Tongue (tissue), 2 donors: ENCODE measurements around the gene PLD5. TPM values are rescaled to one million over a fixed set of nuclear protein-coding genes. Genes with fewer than 3 reads are reported as not detected.
A peak's percentile ranks its signal among the peaks of the same experiment; 100 is the strongest.

Experiments used
- DNase-seq: peaks from one replicate; pipeline ENCODE4 v3.0.0-alpha.2; 2015
- total RNA-seq: library from RNA; depleted of rRNA; stranded (reverse); fragments of >200 nt; gene quantifications from one replicate; pipeline ENCODE4 v1.2.3, GENCODE V29; 2014

PLD5 gene
- 0.21 TPM for total RNA-seq

GRCh38 chr1:242524571-242525359 is at the start of gene PLD5:
Gene PLD5, minus strand, starts transcription at chr1:242524697.
- peak; percentile 22 for DNase-seq

GRCh38 chr1:242569867-242570266 is 45.4 kb upstream of the PLD5 start:
- no peak for DNase-seq

- no peak for DNase-seq
Observed at GRCh38 chr1:242568666-242569065, 44.2 kb upstream of the PLD5 start.

- DNase-seq = no peak
Observed at GRCh38 chr1:242567596-242567995, 43.1 kb upstream of the PLD5 start.

GRCh38 chr1:242556759-242557158 is 32.3 kb upstream of the PLD5 start:
- no peak for DNase-seq

GRCh38 chr1:242556276-242556675 is 31.8 kb upstream of the PLD5 start:
- no peak for DNase-seq

- DNase-seq = no peak
Observed at GRCh38 chr1:242554577-242554976, 30.1 kb upstream of the PLD5 start.

GRCh38 chr1:242546849-242547729 is 22.6 kb upstream of the PLD5 start:
- no peak for DNase-seq

- no peak for DNase-seq
Observed at GRCh38 chr1:242546441-242546840, 21.9 kb upstream of the PLD5 start.

GRCh38 chr1:242544071-242544470 is 19.6 kb upstream of the PLD5 start:
- no peak for DNase-seq

GRCh38 chr1:242542271-242542670 is 17.8 kb upstream of the PLD5 start:
- no peak for DNase-seq

- DNase-seq = no peak
Observed at GRCh38 chr1:242535986-242536385, 11.5 kb upstream of the PLD5 start.

GRCh38 chr1:242534753-242535152 is 10.3 kb upstream of the PLD5 start:
- no peak for DNase-seq

GRCh38 chr1:242530761-242531160 is 6.3 kb upstream of the PLD5 start:
- DNase-seq = no peak

- DNase-seq = no peak
Observed at GRCh38 chr1:242525769-242526168, 1.3 kb upstream of the PLD5 start.

GRCh38 chr1:242525360-242525722 is 844 bp upstream of the PLD5 start:
- no peak for DNase-seq

- DNase-seq = peak; percentile 56
Observed at GRCh38 chr1:242523719-242524570, 552 bp downstream of the PLD5 start.

- no peak for DNase-seq
Observed at GRCh38 chr1:242522996-242523718, 1.3 kb downstream of the PLD5 start.

- DNase-seq = no peak
Observed at GRCh38 chr1:242522304-242522945, 2.1 kb downstream of the PLD5 start.

GRCh38 chr1:242515555-242515954 is 8.9 kb downstream of the PLD5 start:
- no peak for DNase-seq

- no peak for DNase-seq
Observed at GRCh38 chr1:242506724-242507123, 17.8 kb downstream of the PLD5 start.
